Mesenteric fat pad (tissue), 1 donor: Measurements from ENCODE around the gene AEBP1. TPM values are rescaled to one million over a fixed set of nuclear protein-coding genes. Genes with fewer than 3 reads are reported as not detected.

Source experiments
- DNase-seq: peaks from one replicate; pipeline ENCODE4 v3.0.0-alpha.2; 2020; ENCODE audit warnings: low spot score
- total RNA-seq: library from RNA; stranded (reverse); fragmentation: NEBNext Ultra II Directional; extraction: Animal tissue kit (Norgen Biotek cat#: 25700); gene quantifications from one replicate; pipeline ENCODE4 v1.2.1, GENCODE V29; 2021
- donor health status: DM: yes; HTN: yes; CAD: no.

AEBP1 gene
- total RNA-seq, 1 donor from 2014 or later, result 267 TPM

GRCh38 chr7:44084701-44085100 lies 19.4 kb upstream of the AEBP1 start:
- no peak for DNase-seq

- DNase-seq, result no peak
Observed at GRCh38 chr7:44085546-44085945, 18.6 kb upstream of the AEBP1 start.

- no peak for DNase-seq
Observed at GRCh38 chr7:44086627-44087026, 17.5 kb upstream of the AEBP1 start.

- DNase-seq, result no peak
Observed at GRCh38 chr7:44087911-44088838, 16.0 kb upstream of the AEBP1 start.

- DNase-seq, result no peak
Observed at GRCh38 chr7:44093102-44093641, 11.0 kb upstream of the AEBP1 start.

- no peak for DNase-seq
Observed at GRCh38 chr7:44094365-44094764, 9.8 kb upstream of the AEBP1 start.

- no peak for DNase-seq
Observed at GRCh38 chr7:44094883-44095592, 9.1 kb upstream of the AEBP1 start.

- no peak for DNase-seq
Observed at GRCh38 chr7:44095781-44096180, 8.4 kb upstream of the AEBP1 start.

GRCh38 chr7:44096326-44096881 lies 7.7 kb upstream of the AEBP1 start:
- no peak for DNase-seq

GRCh38 chr7:44097064-44097932 lies 6.8 kb upstream of the AEBP1 start:
- no peak for DNase-seq

- DNase-seq, result no peak
Observed at GRCh38 chr7:44098092-44099068, 5.8 kb upstream of the AEBP1 start.

GRCh38 chr7:44099669-44100068 lies 4.5 kb upstream of the AEBP1 start:
- DNase-seq, result no peak

- DNase-seq, result no peak
Observed at GRCh38 chr7:44100458-44101302, 3.5 kb upstream of the AEBP1 start.

GRCh38 chr7:44101303-44101965 lies 2.7 kb upstream of the AEBP1 start:
- no peak for DNase-seq

- DNase-seq, result no peak
Observed at GRCh38 chr7:44101966-44102845, 1.9 kb upstream of the AEBP1 start.

GRCh38 chr7:44102846-44103565 lies 1.1 kb upstream of the AEBP1 start:
- no peak for DNase-seq

GRCh38 chr7:44103566-44103922 lies 601 bp upstream of the AEBP1 start:
- no peak for DNase-seq
